CD4-positive, CD25-positive, alpha-beta regulatory T cell (primary cell): ENCODE results near the gene CRHR2. TPM values are rescaled to one million over a fixed set of nuclear protein-coding genes. Genes with fewer than 3 reads are reported as not detected.

Experiments used
- ATAC-seq, 2 donors: fragments of 150-1000 bp; cut with Tn5 transposase; one replicate each; pipeline ENCODE4 v1.10.0; 2021; ENCODE audit warnings: low read depth in 2 of 2, moderate number of reproducible peaks in 2 of 2, moderate library complexity in 1 of 2
- DNase-seq, 3 donors: peaks; one replicate each; pipeline versions ENCODE4 v3.0.0 to v3.0.0-alpha.2; 2012 to 2022; ENCODE audit warnings: mixed read lengths in 1 of 3
- H3K27ac ChIP-seq: one replicate; pipeline ENCODE4 v1.7.0; 2013; ENCODE audit warnings: mild to moderate bottlenecking, low read length; ENCODE audit not compliant: insufficient read depth, poor library complexity, severe bottlenecking
- H3K27me3 ChIP-seq: one replicate; pipeline ENCODE4 v1.7.0; 2013; ENCODE audit warnings: low read length; ENCODE audit not compliant: control insufficient read depth, insufficient read depth
- H3K36me3 ChIP-seq: one replicate; pipeline ENCODE4 v1.7.0; 2013; ENCODE audit warnings: mild to moderate bottlenecking, low read length, moderate library complexity; ENCODE audit not compliant: control insufficient read depth, insufficient read depth
- H3K4me1 ChIP-seq: 2 replicates; pipeline ENCODE4 v1.7.0; 2013; ENCODE audit warnings: mild to moderate bottlenecking, low read length; ENCODE audit not compliant: insufficient read depth, control insufficient read depth, poor library complexity, severe bottlenecking
- H3K4me3 ChIP-seq: one replicate; pipeline ENCODE4 v1.7.0; 2013; ENCODE audit warnings: low read depth, mild to moderate bottlenecking, low read length, moderate library complexity
- H3K9me3 ChIP-seq, 2 experiments: 1 replicate in 1 of 2; 2 replicates in 1 of 2; pipeline ENCODE4 v1.7.0; 2013; ENCODE audit warnings: low read length in 2 of 2, mild to moderate bottlenecking in 1 of 2, moderate library complexity in 1 of 2; ENCODE audit not compliant: control insufficient read depth in 2 of 2
- H3K27ac Mint-ChIP-seq, 3 donors: one replicate each; pipeline ENCODE4 v1.8.0; 2020 to 2022; ENCODE audit warnings: mild to moderate bottlenecking in 3 of 3, mixed read lengths in 3 of 3, moderate library complexity in 2 of 3
- H3K27me3 Mint-ChIP-seq: one replicate; pipeline ENCODE4 v1.8.0; 2022; ENCODE audit warnings: mild to moderate bottlenecking, mixed read lengths
- H3K36me3 Mint-ChIP-seq: one replicate; pipeline ENCODE4 v1.8.0; 2020; ENCODE audit warnings: mixed read lengths
- H3K4me1 Mint-ChIP-seq, 4 donors: one replicate each; pipeline ENCODE4 v1.8.0; 2020 to 2022; ENCODE audit warnings: mixed read lengths in 4 of 4, mild to moderate bottlenecking in 1 of 4
- H3K4me3 Mint-ChIP-seq, 4 donors: one replicate each; pipeline ENCODE4 v1.8.0; 2020 to 2022; ENCODE audit warnings: mild to moderate bottlenecking in 4 of 4, mixed read lengths in 4 of 4, moderate library complexity in 3 of 4
- H3K9me3 Mint-ChIP-seq, 7 donors: one replicate each; pipeline ENCODE4 v1.8.0; 2020 to 2022; ENCODE audit warnings: mixed read lengths in 7 of 7, mild to moderate bottlenecking in 3 of 7, moderate library complexity in 2 of 7
- polyA plus RNA-seq, 4 donors: library from polyadenylated mRNA; unstranded; fragments of 300-500 nt; fragmentation: Illumina TruSeq; gene quantifications; one replicate each; pipeline ENCODE4 v1.2.3, GENCODE V29; 2021
- total RNA-seq: library from RNA; stranded (reverse); gene quantifications from one replicate; pipeline ENCODE4 v1.2.3, GENCODE V29; 2022

The CRHR2 gene
- total and polyA plus RNA-seq, 5 donors from 2014 or later: not detected

DNA sequence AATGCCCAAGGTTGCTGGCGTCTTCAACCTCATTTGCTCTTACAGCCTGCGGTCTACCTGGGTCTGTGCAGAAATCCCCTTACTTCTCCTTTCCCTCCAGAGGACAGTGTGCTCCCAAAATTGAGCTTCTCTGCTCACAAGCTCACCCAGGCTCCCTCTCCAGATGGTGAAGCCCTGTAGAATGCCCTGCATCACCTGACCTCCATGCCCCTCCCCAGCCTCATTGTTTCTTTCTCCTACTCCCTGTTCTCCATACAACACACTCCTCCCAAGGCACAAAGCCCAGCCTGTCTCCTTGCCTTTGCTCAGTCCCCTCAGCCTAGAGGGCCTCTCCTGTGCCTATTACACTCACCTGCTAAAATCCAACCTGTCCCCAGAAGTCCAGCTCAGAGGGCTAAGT is 3.5 kb downstream of the CRHR2 start:
- H3K9me3 ChIP-seq: no peaks in the 10 kb centered on the region
- ATAC-seq: no peak
- H3K27ac Mint-ChIP-seq: peak overlapping the region in 1 of 3 donors; percentile 21

DNA sequence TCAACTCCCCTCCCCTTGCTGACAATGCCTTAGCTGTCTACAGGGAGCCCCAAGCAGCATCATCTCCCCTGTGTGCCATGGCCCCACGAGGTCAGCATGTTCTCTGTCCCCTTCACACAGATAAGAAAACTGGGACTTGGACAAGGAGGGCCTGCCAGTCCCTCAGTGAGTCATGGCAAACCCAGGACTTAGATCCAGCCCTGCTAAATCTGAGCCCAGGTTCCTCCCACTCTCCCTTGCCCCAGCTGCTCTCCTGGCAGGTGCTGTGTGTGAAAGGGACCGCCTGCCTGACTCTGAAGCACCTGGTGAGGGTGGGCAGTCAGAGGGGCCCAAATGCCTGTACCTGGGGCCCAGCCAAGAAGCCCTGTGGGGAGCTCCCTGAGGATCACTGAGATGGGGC is 7.4 kb downstream of the CRHR2 start:
- Mint-ChIP-seq H3K36me3 (no peaks in the 10 kb centered on the region), H3K27ac (no peak overlapping the region), H3K4me1 (peaks cover 0 to under 1% (median 0%) of the 10 kb centered on the region in 4 donors), H3K27me3 (peaks cover 23% of the 10 kb centered on the region), H3K9me3 (peaks cover 0 to 1% (median 0%) of the 10 kb centered on the region in 7 donors), H3K4me3 (no peak overlapping the region)
- Histone ChIP-seq H3K36me3 (no peaks in the 10 kb centered on the region), H3K27me3 (peaks cover 12% of the 10 kb centered on the region), H3K27ac (no peak overlapping the region), H3K4me3 (no peak overlapping the region), H3K9me3 (no peaks in the 10 kb centered on the region), H3K4me1 (no peaks in the 10 kb centered on the region)
- DNase-seq (no peak), ATAC-seq (no peak)

More for the DNA sequence above, 3.5 kb downstream of the CRHR2 start:
- peaks cover 0 to 20% (median 0%) of the 10 kb centered on the region in 4 donors for H3K4me1 Mint-ChIP-seq
- DNase-seq: no peak
- Histone ChIP-seq H3K4me1 (peaks cover 8% of the 10 kb centered on the region), H3K4me3 (no peak overlapping the region), H3K27ac (no peak overlapping the region), H3K36me3 (no peaks in the 10 kb centered on the region), H3K27me3 (peaks cover 21% of the 10 kb centered on the region)
- no peaks in the 10 kb centered on the region for H3K36me3 Mint-ChIP-seq
- peaks cover 55% of the 10 kb centered on the region for H3K27me3 Mint-ChIP-seq
- peaks cover 0 to 5% (median 0%) of the 10 kb centered on the region in 7 donors for H3K9me3 Mint-ChIP-seq
- H3K4me3 Mint-ChIP-seq: no peak overlapping the region

DNA sequence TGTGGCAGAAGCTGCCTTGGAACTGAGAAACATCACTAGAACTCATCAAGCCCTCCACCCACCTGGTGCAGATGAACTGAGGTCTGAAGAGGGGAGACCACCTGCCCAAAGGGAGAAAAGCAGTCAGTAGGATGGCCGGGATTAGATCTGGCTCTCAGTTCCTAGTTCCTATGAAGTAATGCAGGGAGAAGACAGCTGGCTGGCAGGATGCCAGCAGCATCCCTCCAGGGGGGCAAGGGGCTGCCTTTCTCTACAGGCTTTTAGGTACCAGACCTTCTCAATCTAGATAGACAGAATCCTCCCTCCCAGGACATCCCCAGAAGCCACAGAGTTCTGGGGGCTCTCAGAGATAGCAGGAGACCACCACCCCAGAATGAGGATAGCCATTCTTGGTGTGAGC is 7.8 kb downstream of the CRHR2 start:
- no peak overlapping the region for H3K4me3 ChIP-seq
- H3K9me3 ChIP-seq: no peaks in the 10 kb centered on the region
- Mint-ChIP-seq H3K4me3 (no peak overlapping the region), H3K36me3 (no peaks in the 10 kb centered on the region), H3K9me3 (peaks cover 0 to 1% (median 0%) of the 10 kb centered on the region in 7 donors), H3K27ac (no peak overlapping the region), H3K4me1 (no peaks in the 10 kb centered on the region), H3K27me3 (peaks cover 19% of the 10 kb centered on the region)
- H3K27me3 ChIP-seq: peaks cover 8% of the 10 kb centered on the region
- no peak overlapping the region for H3K27ac ChIP-seq
- DNase-seq (no peak), ATAC-seq (no peak)
- no peaks in the 10 kb centered on the region for H3K36me3 ChIP-seq
- no peaks in the 10 kb centered on the region for H3K4me1 ChIP-seq

GRCh38 chr7:30671793-30672465 is 10.3 kb downstream of the CRHR2 start:
- Mint-ChIP-seq H3K27ac (no peak overlapping the region), H3K27me3 (peaks cover 2% of the 10 kb centered on the region), H3K36me3 (no peaks in the 10 kb centered on the region), H3K4me1 (no peaks in the 10 kb centered on the region), H3K4me3 (no peak overlapping the region), H3K9me3 (peaks cover 0 to 1% (median 0%) of the 10 kb centered on the region in 7 donors)
- H3K9me3 ChIP-seq: no peaks in the 10 kb centered on the region
- ATAC-seq (no peak), DNase-seq (peak in 1 of 3 donors; percentile 15)
- H3K36me3 ChIP-seq: no peaks in the 10 kb centered on the region
- no peak overlapping the region for H3K27ac ChIP-seq
- H3K4me3 ChIP-seq: no peak overlapping the region
- H3K27me3 ChIP-seq: no peaks in the 10 kb centered on the region
- H3K4me1 ChIP-seq: no peaks in the 10 kb centered on the region

GRCh38 chr7:30668102-30668501 is 14.2 kb downstream of the CRHR2 start:
- Mint-ChIP-seq H3K36me3 (no peaks in the 10 kb centered on the region), H3K27ac (peak overlapping the region in 1 of 3 donors; percentile 2), H3K4me3 (no peak overlapping the region), H3K4me1 (no peaks in the 10 kb centered on the region), H3K9me3 (peaks cover 0 to 1% (median 0%) of the 10 kb centered on the region in 7 donors), H3K27me3 (no peaks in the 10 kb centered on the region)
- no peak for DNase-seq
- Histone ChIP-seq H3K36me3 (no peaks in the 10 kb centered on the region), H3K27me3 (no peaks in the 10 kb centered on the region), H3K27ac (no peak overlapping the region), H3K4me3 (no peak overlapping the region), H3K4me1 (no peaks in the 10 kb centered on the region), H3K9me3 (no peaks in the 10 kb centered on the region)
- ATAC-seq: no peak

GRCh38 chr7:30667172-30667571 is 15.1 kb downstream of the CRHR2 start:
- peaks cover 0 to 1% (median 0%) of the 10 kb centered on the region in 7 donors for H3K9me3 Mint-ChIP-seq
- no peak overlapping the region for H3K27ac ChIP-seq
- no peaks in the 10 kb centered on the region for H3K9me3 ChIP-seq
- H3K4me1 Mint-ChIP-seq: no peaks in the 10 kb centered on the region
- ATAC-seq: no peak
- no peaks in the 10 kb centered on the region for H3K36me3 ChIP-seq
- no peak overlapping the region for H3K27ac Mint-ChIP-seq
- no peaks in the 10 kb centered on the region for H3K27me3 Mint-ChIP-seq
- DNase-seq: no peak
- H3K4me3 ChIP-seq: no peak overlapping the region
- H3K4me1 ChIP-seq: no peaks in the 10 kb centered on the region
- no peak overlapping the region for H3K4me3 Mint-ChIP-seq
- no peaks in the 10 kb centered on the region for H3K36me3 Mint-ChIP-seq
- H3K27me3 ChIP-seq: no peaks in the 10 kb centered on the region

DNA sequence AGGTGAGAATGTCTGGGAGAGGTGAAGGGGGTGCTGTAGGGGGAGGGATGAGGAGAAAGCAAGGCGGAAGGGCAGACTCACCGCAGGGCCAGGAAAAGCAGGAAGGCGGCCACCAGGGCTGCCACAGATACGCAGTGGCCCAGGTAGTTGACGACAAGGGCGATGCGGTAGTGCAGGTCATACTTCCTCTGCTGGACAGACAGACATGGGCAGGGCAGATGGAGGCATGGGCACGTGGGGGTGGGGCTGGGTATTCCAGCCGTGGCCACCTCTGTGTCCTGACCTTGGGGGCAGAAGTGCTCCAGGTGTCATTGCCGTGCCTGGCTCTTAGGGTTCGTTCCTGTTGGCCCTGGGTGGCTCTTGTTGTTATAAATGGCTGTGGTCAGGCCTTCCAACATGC is 16.8 kb downstream of the CRHR2 start:
- DNase-seq: no peak

DNA sequence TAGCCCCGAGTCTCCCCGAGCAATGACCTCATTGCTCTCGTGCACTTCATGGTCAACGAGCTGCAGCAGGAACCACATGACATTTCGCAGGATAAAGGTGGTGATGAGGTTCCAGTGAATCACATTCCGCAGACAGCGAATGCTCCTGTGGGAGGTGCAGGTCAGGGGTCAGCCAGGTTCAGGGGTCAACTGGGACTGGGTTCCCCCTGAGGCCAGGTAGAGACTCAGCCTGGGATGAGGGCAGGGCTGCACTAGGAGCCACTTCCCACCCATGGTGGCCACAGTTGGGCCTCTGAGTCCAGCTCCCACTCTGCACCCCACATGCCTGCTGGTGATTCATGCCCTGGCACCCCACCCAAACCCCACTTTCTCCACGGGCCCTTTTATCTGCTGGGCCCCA is 17.2 kb downstream of the CRHR2 start:
- H3K9me3 ChIP-seq: no peaks in the 10 kb centered on the region
- no peak for ATAC-seq
- Mint-ChIP-seq H3K36me3 (no peaks in the 10 kb centered on the region), H3K9me3 (peaks cover 0 to 1% (median 0%) of the 10 kb centered on the region in 7 donors), H3K4me3 (no peak overlapping the region), H3K4me1 (no peaks in the 10 kb centered on the region), H3K27ac (no peak overlapping the region), H3K27me3 (no peaks in the 10 kb centered on the region)
- H3K27me3 ChIP-seq: no peaks in the 10 kb centered on the region
- no peaks in the 10 kb centered on the region for H3K4me1 ChIP-seq
- H3K27ac ChIP-seq: no peak overlapping the region
- no peaks in the 10 kb centered on the region for H3K36me3 ChIP-seq
- H3K4me3 ChIP-seq: no peak overlapping the region
- DNase-seq: no peak

More for the DNA sequence above, 16.8 kb downstream of the CRHR2 start:
- no peaks in the 10 kb centered on the region for H3K27me3 ChIP-seq
- no peaks in the 10 kb centered on the region for H3K4me1 Mint-ChIP-seq
- no peaks in the 10 kb centered on the region for H3K9me3 ChIP-seq
- no peak overlapping the region for H3K27ac ChIP-seq
- no peaks in the 10 kb centered on the region for H3K27me3 Mint-ChIP-seq
- H3K4me3 ChIP-seq: no peak overlapping the region
- H3K27ac Mint-ChIP-seq: no peak overlapping the region
- ATAC-seq: no peak
- no peaks in the 10 kb centered on the region for H3K36me3 ChIP-seq
- no peak overlapping the region for H3K4me3 Mint-ChIP-seq
- no peaks in the 10 kb centered on the region for H3K4me1 ChIP-seq
- no peaks in the 10 kb centered on the region for H3K36me3 Mint-ChIP-seq
- peaks cover 0 to 1% (median 0%) of the 10 kb centered on the region in 7 donors for H3K9me3 Mint-ChIP-seq
